Stimulated activated CD8-positive, alpha-beta memory T cell treated with anti-CD3 and anti-CD28 coated beads, Interleukin-15, amount 100 ng/mL, for 48 hours (primary cell): ENCODE results near the gene HINFP.

Experiments used
- DNase-seq, 2 donors: peaks; one replicate each; pipeline ENCODE4 v3.0.0-alpha.2; 2020; ENCODE audit warnings: low read depth in 2 of 2

The HINFP gene, protein sequence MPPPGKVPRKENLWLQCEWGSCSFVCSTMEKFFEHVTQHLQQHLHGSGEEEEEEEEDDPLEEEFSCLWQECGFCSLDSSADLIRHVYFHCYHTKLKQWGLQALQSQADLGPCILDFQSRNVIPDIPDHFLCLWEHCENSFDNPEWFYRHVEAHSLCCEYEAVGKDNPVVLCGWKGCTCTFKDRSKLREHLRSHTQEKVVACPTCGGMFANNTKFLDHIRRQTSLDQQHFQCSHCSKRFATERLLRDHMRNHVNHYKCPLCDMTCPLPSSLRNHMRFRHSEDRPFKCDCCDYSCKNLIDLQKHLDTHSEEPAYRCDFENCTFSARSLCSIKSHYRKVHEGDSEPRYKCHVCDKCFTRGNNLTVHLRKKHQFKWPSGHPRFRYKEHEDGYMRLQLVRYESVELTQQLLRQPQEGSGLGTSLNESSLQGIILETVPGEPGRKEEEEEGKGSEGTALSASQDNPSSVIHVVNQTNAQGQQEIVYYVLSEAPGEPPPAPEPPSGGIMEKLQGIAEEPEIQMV

DNA sequence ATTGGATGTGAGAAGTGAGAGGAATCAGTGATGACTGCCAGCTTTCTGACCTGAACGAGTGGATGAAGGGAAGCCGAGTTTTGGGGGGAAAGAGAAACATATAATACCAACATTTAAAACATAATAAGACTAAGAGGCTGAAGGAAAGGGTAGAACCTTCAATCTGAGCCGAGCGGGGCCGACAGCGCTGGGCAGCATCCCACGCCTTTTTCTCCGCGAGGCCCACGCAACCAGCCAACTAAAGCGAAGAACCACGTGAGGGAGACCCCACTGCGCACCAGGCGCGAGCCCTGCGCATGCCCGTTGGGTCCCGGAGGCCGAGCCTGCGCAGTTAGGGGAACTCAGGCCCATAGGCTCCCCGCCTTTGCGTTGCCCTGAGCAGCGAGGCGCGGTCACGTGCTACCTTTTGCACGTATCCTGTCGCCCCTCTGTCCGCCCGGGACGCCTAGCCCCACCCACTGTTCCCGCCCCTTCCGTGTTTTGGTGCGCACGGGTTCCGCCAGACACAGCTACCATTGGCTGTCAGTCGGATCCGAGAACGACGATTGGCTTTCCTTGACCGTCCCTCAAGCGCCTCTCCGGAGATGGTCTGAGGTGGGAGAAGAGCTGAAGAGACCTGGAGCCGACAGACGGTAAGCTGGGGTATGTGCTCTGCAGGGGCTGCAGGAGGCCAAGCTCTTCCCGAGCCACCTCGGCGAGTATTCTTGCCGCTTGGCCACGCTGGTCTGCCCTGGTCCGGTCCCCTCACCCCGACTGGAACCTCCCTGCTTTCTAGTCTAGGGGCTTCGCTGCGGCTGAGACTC is at the start of gene HINFP:
TSS of gene HINFP (plus strand) at position 573 of the 803 bp plus-strand sequence. CDS start 5,365 bp downstream, outside the sequence.
- DNase-seq: peak; percentile 100

GRCh38 chr11:119077839-119078238 is 43.5 kb upstream of the HINFP start:
- no peak for DNase-seq

DNA sequence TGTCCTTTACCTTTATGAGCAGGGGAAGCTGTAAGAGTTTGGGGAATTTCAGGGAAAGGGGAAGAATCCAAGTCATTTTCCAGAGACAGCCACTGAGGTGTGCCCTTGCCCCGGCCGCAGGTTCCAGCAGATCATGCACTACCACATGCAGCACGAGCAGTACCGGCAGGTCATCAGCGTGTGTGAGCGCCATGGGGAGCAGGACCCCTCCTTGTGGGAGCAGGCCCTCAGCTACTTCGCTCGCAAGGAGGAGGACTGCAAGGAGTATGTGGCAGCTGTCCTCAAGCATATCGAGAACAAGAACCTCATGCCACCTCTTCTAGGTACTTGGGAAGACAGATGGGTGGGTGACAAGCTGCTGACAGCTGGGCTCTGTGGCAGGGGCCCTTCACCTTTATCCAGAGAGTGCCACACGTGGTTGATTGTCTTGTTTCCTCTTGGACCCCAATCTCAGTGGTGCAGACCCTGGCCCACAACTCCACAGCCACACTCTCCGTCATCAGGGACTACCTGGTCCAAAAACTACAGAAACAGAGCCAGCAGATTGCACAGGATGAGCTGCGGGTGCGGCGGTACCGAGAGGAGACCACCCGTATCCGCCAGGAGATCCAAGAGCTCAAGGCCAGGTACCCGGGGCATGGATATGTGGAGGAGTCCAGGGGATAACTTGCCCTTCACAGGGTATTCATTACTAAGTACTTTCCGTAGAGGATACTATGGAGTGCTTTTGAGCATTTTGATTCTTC is 42.5 kb upstream of the HINFP start:
- no peak for DNase-seq

GRCh38 chr11:119081682-119082260 is 39.6 kb upstream of the HINFP start:
- no peak for DNase-seq

DNA sequence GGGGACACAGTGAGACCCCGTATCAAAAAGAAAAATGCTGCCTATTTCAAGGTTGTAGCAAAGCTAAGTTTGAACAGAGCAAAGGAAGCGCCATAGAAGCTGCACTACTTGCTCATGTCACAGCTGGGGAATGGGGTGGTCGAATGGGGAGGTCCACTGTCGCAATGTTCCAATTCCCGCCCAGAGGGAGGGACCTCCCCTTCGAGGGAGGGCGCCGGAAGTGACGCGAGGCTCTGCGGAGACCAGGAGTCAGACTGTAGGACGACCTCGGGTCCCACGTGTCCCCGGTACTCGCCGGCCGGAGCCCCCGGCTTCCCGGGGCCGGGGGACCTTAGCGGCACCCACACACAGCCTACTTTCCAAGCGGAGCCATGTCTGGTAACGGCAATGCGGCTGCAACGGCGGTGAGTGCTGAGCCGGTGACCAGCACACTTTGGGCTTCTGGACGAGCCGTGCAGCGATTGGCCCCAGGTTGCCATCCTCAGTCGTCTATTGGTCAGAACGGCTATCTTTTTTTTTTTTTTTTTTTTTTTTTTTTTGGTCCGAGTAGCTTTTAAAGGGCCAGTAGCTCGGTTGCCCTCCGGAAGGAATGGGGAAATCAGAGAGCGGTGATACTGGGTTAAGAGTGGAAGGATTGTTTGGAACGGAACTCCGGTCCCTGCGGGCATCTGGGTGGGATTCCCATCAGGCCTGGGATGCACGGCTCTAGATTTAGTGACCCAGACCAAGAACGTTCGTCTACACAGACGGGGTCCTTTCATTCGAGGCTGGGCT is 36.5 kb upstream of the HINFP start, which contains the start of gene HMBS:
TSS of gene HMBS (plus strand) at position 219 of the 774 bp plus-strand sequence. CDS start at position 372, 153 bp downstream.
- peak; percentile 85 to 89 for DNase-seq

DNA sequence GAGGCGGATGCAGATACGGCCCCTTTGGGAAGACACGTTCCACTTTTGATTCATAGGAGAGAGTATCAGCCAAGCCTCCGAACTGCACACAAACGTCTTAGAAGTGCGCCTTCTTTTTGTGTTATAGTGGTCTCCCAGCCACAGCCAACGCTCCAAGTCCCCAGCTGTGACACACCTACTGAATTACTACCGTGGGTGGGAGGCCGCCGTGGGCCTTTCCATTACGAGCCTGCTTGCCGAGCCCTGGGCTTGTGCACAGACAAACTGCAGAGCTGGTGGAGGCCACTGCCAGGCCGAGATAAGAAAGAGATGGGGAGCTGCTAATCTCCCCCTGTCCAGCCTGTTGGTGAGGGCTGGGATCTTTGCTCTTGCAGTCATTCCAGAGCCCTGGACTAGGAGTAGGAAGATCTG is 35.9 kb upstream of the HINFP start:
- no peak for DNase-seq

- DNase-seq: no peak
Measured at GRCh38 chr11:119087123-119087522, 34.3 kb upstream of the HINFP start.

DNA sequence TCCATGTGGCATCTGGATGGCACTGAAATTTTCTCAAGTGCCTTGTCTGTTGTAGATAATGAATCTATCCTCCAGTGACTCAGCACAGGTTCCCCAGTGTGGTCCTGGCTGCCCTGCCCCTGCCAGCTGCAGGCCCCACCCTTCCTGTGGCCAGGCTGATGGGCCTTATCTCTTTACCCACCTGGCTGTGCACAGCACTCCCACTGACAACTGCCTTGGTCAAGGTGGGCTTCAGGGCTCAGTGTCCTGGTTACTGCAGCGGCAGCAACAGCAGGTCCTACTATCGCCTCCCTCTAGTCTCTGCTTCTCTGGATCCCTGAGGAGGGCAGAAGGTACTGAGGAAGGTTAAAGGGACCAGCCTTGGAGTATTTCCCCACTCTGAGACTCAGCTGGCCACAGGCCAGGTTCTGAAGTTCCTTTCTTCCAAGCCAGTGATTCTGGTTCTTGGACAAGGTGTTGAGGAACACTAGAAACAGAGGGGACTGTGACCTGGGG is 33.6 kb upstream of the HINFP start:
- DNase-seq: no peak

DNA sequence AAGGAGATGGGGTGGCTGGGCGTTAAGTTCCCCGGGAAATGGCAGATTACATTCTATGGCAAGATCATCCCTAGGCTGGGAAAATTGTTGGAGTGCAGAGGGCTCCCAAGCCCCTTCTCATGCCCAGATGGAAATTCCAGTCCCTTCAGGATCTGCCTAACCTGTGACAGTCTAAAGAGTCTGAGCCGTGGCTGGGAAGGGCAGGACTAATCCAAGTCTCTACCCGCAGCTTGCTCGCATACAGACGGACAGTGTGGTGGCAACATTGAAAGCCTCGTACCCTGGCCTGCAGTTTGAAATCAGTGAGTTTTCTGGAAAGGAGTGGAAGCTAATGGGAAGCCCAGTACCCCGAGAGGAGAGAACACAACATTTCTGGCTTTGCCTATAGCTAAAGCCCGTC is 33.0 kb upstream of the HINFP start:
- no peak for DNase-seq

GRCh38 chr11:119089319-119089718 is 32.1 kb upstream of the HINFP start:
- no peak for DNase-seq

DNA sequence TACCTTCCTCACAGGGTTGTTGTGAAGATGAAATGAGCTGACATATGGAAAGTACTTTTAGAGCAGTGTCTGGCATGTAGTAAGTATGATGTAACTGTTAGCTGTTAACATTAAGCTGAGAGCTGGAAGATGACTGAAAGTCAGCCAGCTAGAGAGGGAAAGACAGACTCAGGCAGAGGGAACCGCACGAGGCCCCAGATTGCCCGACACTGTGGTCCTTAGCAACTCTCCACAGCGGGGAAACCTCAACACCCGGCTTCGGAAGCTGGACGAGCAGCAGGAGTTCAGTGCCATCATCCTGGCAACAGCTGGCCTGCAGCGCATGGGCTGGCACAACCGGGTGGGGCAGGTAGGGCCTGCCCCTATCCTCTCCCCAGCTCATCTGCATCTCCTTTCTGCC is 30.2 kb upstream of the HINFP start:
- no peak for DNase-seq

DNA sequence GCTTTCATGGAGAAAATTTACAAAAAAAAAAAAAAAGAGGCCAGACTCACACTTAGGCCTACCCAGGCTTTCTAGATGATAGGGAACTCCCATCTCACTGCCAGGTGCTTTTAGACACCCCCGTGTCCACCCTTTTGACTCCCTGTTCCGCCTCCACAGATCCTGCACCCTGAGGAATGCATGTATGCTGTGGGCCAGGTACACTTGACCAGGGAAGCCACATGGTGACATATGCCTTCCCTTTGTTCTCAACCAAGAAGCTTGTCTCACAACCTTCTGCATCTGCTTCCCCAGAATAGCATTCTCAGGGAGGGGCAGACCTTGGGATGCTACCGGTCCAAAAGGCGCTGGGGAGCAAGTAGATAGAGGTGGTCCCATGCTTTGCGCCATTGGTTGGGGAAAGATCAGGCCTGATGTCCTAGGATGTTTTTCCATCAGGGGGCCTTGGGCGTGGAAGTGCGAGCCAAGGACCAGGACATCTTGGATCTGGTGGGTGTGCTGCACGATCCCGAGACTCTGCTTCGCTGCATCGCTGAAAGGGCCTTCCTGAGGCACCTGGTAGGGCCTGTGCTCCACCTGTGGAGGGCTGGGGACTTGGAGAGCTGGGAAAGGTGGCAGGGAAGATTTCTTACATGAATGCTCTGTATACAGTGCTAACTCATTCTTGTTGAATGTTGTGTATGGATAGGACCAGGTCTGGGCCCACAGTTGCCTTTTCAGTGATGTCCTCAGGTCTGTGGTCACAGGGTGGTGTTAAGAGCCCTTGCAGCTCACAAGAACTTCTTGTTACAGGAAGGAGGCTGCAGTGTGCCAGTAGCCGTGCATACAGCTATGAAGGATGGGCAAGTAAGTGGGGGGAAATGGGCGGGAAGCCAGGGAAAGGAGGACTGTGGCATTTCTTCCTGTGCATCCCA is 29.2 kb upstream of the HINFP start:
- no peak for DNase-seq

- no peak for DNase-seq
Measured at GRCh38 chr11:119092880-119093842, 28.2 kb upstream of the HINFP start.

GRCh38 chr11:119093942-119094815 is 27.2 kb upstream of the HINFP start:
- no peak for DNase-seq

DNA sequence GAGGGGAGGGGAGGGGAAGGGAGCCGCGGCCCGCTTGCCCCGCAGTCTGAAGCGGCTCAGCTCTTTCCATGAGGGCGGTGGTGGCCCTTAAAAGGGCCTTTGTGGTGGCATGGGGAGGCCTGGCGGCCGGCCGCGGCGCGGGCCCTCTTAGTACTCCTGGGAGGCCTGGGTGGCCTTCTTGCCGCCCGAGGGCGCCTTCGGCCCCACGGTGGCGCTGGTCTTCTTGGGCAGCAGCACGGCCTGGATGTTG is 26.6 kb upstream of the HINFP start:
- DNase-seq: no peak

GRCh38 chr11:119095066-119095880 is 26.1 kb upstream of the HINFP start:
- DNase-seq: peak; percentile 99

DNA sequence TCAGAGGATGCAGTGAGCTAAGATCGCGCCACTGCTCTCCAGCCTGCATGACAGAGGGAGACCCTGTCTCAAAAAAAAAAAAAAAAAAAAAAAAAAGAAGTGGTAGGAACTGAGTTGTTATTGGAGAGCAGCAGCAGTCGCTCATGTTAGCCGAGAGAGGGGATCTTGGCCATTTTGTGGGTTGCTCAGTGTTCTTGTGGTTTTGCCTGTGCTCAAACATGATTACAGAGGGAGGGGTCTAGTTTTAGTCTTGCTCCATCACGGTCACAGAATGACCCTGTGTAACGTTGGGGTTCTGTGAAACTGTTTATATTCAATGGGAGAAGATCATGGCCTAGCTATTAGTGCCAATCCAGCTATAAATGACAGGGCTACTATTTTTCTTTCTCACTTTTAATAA is 21.7 kb upstream of the HINFP start:
- no peak for DNase-seq
